GM19023 (cell line): Measurements from ENCODE around the gene HAS3.
"Not testable (repeated sequence)": the region's sequence is repeated elsewhere in the genome, so short reads cannot be mapped to it uniquely, and the experiment has no call there.

Source experiments
- ATAC-seq: cut with Tn5 transposase; IDR thresholded peaks from one replicate; pipeline ENCODE4 v1.9.1; 2021; ENCODE audit warnings: mild to moderate bottlenecking, moderate library complexity; ENCODE audit not compliant: unreplicated experiment

The HAS3 gene

GRCh38 chr16:69115837-69116236 lies 10.4 kb downstream of the HAS3 start:
- no peak for ATAC-seq

- no peak for ATAC-seq
Observed at GRCh38 chr16:69116256-69116875, 10.9 kb downstream of the HAS3 start.

GRCh38 chr16:69116906-69117305 lies 11.5 kb downstream of the HAS3 start:
- no peak for ATAC-seq

GRCh38 chr16:69118468-69118867 lies 13.0 kb downstream of the HAS3 start:
- ATAC-seq: no peak

GRCh38 chr16:69118994-69119393 lies 13.5 kb downstream of the HAS3 start:
- ATAC-seq: no peak

GRCh38 chr16:69119536-69119935 lies 14.1 kb downstream of the HAS3 start:
- ATAC-seq: no peak

- ATAC-seq: no peak
Observed at GRCh38 chr16:69120096-69120664, 14.7 kb downstream of the HAS3 start.

- ATAC-seq: no peak
Observed at GRCh38 chr16:69123910-69124309, 18.5 kb downstream of the HAS3 start.

- not testable (repeated sequence) for ATAC-seq
Observed at GRCh38 chr16:69124406-69124805, 19.0 kb downstream of the HAS3 start.

GRCh38 chr16:69124961-69125360 lies 19.5 kb downstream of the HAS3 start:
- ATAC-seq: not testable (repeated sequence)

- ATAC-seq: no peak
Observed at GRCh38 chr16:69126221-69126620, 20.8 kb downstream of the HAS3 start.

- not testable (repeated sequence) for ATAC-seq
Observed at GRCh38 chr16:69126801-69127200, 21.3 kb downstream of the HAS3 start.

- no peak for ATAC-seq
Observed at GRCh38 chr16:69127966-69128510, 22.6 kb downstream of the HAS3 start.

- no peak for ATAC-seq
Observed at GRCh38 chr16:69130461-69130860, 25.0 kb downstream of the HAS3 start.

GRCh38 chr16:69131167-69131838 lies 25.9 kb downstream of the HAS3 start:
- ATAC-seq: no peak

- peak; percentile 52 for ATAC-seq
Observed at GRCh38 chr16:69131839-69132423, 26.5 kb downstream of the HAS3 start.

- ATAC-seq: peak; percentile 87
Observed at GRCh38 chr16:69132424-69133252, 27.2 kb downstream of the HAS3 start, which contains the start of the genes CHTF8 and UTP4. Gene CHTF8 (minus strand): TSS chr16:69132588. CDS start chr16:69121458, 11,130 bp downstream. Gene UTP4 (plus strand): TSS chr16:69132649. CDS start chr16:69133460, 811 bp downstream.

GRCh38 chr16:69133373-69133954 lies 28.0 kb downstream of the HAS3 start:
- no peak for ATAC-seq

- ATAC-seq: no peak
Observed at GRCh38 chr16:69138608-69139007, 33.2 kb downstream of the HAS3 start.

GRCh38 chr16:69139464-69139863 lies 34.0 kb downstream of the HAS3 start:
- not testable (repeated sequence) for ATAC-seq
